Mammary epithelial cell (primary cell): ENCODE data around the gene ZXDC.

Source experiments
- EZH2 ChIP-seq: IDR thresholded peaks from 2 replicates; pipeline ENCODE4 v1.6.1; 2012; ENCODE audit warnings: low read length, inconsistent platforms, borderline replicate concordance
- TF ChIP-seq, protein P1 (sequence below), 2 donors: IDR thresholded peaks in 1 of 2; conservative IDR thresholded peaks in 1 of 2; 2 replicates each; pipeline ENCODE4 v1.5.1; 2011 to 2012; ENCODE audit warnings: inconsistent platforms in 2 of 2, low read length in 2 of 2, mild to moderate bottlenecking in 2 of 2, control low read depth in 1 of 2, low read depth in 1 of 2; ENCODE audit not compliant: insufficient read depth in 1 of 2; ENCODE audit errors: extremely low read depth in 1 of 2

DNA sequence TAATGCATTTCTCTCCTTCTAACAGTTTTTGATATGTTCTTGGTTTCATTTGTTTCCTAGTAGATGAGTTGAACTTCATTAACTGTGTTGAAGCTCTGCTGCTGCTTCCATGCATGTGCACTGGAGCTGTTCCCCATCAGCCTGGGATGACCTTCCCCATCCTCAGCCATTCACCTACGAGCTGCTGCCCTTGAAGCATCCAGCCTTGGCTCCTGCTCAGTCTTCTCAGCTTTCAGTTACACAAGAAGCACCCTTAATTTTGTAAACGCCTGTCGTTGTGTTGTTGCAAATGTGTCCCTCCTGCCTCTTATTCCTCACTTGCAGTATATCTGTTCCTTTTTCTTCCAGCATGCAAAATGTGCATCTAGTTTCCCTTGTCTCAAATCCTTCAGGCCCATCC, 8.5 kb upstream of the ZXDC start:
- TF ChIP-seq, protein P1, sequence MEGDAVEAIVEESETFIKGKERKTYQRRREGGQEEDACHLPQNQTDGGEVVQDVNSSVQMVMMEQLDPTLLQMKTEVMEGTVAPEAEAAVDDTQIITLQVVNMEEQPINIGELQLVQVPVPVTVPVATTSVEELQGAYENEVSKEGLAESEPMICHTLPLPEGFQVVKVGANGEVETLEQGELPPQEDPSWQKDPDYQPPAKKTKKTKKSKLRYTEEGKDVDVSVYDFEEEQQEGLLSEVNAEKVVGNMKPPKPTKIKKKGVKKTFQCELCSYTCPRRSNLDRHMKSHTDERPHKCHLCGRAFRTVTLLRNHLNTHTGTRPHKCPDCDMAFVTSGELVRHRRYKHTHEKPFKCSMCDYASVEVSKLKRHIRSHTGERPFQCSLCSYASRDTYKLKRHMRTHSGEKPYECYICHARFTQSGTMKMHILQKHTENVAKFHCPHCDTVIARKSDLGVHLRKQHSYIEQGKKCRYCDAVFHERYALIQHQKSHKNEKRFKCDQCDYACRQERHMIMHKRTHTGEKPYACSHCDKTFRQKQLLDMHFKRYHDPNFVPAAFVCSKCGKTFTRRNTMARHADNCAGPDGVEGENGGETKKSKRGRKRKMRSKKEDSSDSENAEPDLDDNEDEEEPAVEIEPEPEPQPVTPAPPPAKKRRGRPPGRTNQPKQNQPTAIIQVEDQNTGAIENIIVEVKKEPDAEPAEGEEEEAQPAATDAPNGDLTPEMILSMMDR (conservative IDR thresholded peaks at IDR 0.05 in 1 of 2, IDR thresholded peaks at IDR 0.05 in 1 of 2; ENCODE audit: extremely low read depth in 1 of 2, insufficient read depth in 1 of 2, low read depth in 1 of 2, low read length in 2 of 2), result no peak
- TF ChIP-seq EZH2, result no peak
